Measurements from ENCODE around the gene HIPK2.

DNA sequence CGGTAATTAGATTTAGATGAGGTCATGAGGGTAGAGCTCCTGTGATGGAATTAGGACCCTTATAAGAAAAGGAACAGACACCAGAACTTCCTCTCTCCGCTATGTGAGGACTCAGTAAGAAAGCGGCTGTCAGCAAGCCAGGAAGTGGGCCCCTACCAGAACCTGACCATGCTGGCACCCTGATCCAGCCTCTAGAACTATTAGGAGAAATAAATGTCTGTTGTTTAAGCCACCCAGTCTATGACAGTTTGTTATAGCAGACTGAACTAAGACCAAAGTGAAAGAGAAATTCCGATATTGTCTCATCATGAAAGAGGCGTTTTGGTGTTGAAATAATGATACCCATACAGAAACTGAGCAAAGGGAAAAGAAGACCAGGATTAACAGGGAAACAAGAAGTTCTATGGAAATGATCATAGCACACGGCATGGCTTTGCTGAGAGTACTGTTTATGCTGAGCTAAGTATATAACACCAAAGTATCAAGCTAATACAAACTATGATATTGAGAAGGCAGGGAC, 245.1 kb downstream of the HIPK2 start:
- TF ChIP-seq CTCF (conservative IDR thresholded peaks at IDR 0.05; ENCODE audit: low read depth in 2 of 2) (no peak), CREB1 (CRISPR knock-in tag; IDR thresholded peaks at IDR 0.05; ENCODE audit: low read depth) (no peak), JUNB (IDR thresholded peaks at IDR 0.05; ENCODE audit: unreplicated experiment) (no peak), EZH2phosphoT487 (IDR thresholded peaks at IDR 0.05; ENCODE audit: unreplicated experiment) (no peak), POLR2AphosphoS5 (IDR thresholded peaks at IDR 0.05; ENCODE audit: low read depth) (no peak), EZH2 (IDR thresholded peaks at IDR 0.05; ENCODE audit: low read depth, unreplicated experiment) (no peak), STAT1 (IDR thresholded peaks at IDR 0.05; ENCODE audit: unreplicated experiment) (no peak)

All from GM23338 (cell line).